GM18519 (cell line): Measurements from ENCODE around the gene HIPK2.
A peak's percentile ranks its signal among the peaks of the same experiment; 100 is the strongest.

Experiments
- ATAC-seq: cut with Tn5 transposase; IDR thresholded peaks from one replicate; pipeline ENCODE4 v1.9.1; 2021; ENCODE audit warnings: mild to moderate bottlenecking, moderate library complexity; ENCODE audit not compliant: unreplicated experiment, low FRiP score

Gene HIPK2

DNA sequence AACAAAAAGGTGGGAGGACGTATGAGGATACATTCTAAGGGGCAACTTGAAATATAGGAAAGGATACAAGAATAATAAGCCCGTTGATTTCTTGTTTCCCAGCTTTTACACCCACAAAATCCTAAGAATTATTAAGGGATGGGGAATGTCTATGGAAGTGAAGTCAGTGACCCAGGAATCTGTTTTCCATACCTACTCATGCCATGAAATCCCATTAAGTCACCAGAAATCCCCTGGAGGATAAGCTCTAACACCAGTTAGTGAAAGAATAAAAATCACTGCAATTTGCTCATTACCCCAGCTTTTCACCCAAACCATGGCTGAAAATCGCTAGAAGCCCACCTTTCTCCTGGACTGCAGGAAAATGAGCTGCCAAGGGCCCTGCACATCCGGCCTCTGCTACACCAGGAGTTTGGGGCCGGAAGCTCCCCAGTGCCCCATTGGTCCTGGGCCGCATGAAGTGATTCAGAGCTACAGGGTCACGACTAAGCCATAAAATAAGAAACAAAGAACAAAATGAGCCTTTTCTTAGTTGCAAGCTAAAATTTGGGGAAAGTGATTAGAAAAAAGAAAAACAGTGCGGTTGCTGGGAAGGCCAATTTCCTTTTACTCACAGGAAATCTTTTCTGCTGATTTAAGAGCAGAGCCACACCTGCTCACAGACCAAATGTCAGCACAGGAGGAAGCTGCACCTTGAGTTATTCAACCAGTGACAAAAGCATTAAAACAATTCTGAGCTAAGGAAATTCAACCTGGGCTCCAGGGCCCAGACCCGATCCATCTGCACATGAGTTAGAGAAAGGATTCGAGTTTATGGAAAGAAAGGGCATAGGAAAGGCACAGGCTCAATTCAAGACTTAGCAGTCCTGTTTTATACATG is 40.3 kb downstream of the HIPK2 start:
- ATAC-seq = no peak

DNA sequence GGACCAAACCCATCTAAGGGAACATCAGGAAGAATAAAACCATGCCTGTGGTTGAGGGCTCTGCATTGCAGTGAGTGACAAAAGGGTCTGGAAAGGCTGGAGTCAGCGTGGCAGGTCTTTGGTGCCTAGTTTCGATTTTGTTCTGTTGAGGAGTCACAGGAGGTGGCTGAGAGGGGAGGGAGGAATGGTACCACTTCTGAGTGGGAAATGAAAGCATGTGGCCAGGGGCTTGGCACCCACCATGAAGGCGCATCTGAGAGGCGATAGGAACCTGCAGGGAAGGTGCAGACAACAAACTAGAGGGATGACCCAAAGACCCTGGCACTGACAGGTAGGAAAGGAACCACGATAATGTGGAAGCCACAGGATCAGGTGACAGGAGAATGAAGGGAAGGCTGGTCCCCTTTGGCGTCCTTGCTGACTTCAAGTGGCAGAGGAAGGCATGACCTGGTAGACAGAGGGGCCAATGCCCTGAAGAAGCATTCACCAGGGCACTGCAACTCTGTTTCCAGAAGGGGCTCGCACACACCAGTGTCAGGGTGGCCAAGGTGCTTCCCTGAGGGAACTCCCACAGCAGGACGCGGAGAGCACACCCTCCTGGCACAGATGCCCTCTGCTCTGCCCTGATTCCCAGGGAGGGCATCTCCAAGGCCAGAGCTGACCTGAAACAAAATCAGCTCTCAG is 41.7 kb downstream of the HIPK2 start:
- no peak for ATAC-seq

DNA sequence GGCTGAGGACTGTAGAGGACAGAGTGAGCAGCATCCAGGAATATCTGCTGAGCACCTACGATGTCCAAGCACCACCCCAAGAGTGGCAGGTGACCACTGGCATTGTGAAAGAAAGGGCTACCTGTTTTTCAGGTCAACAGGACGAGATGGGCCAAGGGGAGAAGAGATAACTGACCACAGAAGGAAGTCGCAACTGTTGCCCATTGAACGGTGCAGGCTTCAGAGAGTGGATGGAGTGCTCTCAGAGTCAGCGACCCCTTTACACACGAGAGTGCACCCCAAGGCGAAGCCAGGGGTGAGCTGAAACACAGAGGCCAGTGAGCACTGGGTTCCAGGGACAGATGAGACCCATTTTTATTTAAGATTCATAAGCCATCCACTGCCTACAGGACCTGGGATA is 42.3 kb downstream of the HIPK2 start:
- ATAC-seq = no peak

DNA sequence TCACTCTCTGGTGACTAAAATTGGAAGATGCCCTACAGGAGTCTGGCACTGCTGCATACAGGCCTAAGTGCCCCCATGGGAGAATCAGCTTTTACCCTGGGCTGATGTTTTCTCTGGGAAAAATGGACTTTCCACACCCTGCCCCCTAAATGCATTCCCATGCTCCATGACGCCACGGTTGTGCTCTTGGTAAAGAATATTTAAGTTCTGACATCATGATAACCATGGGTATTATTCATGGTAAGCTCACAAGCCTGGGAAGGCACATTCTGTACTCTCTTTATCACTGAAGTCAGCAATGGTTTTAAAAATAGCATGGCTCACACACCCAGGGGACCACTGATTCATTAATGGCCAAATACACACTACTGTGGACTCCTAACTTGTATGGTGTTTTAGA is 43.4 kb downstream of the HIPK2 start:
- no peak for ATAC-seq

DNA sequence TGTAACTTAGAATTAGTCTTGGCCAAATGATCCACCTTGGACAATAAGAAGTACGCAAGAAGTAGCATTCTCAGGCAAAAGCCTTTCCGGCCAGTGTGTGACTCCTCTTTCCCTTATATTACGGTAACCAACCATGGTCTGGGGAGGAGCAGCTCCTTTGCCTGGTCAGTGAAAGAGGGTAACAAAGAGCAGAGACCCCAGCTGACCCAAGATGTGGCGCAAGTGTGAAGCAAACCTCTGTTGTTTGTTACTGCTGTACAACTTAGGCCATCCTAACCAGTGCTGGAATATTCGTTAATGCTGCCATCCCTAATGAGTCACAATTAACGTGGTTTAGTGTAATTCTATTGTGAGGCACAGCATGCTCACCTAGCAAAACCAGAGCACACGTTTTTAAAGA is 44.0 kb downstream of the HIPK2 start:
- no peak for ATAC-seq

DNA sequence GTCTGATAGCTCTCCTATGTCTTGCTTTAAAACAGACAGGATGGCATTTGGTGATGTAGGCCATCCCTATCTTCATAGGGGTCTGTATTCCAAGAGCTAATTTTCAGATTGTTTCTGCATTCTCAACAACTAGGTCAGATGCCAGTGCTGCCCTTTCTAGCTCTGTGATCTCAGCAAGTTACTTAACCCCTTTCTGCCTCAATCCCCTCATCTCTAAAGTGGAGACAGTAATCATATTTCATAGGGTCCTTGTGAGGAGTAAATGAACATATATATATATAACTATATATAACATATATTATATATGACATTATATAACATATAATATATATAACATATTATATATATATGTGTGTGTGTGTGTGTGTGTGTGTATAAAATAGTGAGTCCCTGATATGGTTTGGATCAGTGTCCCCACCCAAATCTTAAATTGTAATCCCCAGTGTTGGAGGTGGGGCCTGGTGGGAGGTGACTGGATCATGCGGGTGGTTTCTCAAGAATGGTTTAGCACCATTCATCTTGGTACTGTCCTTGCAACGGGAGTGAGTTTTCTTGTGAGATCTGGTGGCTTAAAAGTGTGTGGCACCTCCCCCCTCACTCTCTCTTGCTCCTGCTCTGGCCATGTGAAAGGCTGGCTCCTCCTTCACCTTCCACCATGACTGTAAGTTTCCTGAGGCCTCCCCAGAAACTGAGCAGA is 45.2 kb downstream of the HIPK2 start:
- ATAC-seq = no peak

DNA sequence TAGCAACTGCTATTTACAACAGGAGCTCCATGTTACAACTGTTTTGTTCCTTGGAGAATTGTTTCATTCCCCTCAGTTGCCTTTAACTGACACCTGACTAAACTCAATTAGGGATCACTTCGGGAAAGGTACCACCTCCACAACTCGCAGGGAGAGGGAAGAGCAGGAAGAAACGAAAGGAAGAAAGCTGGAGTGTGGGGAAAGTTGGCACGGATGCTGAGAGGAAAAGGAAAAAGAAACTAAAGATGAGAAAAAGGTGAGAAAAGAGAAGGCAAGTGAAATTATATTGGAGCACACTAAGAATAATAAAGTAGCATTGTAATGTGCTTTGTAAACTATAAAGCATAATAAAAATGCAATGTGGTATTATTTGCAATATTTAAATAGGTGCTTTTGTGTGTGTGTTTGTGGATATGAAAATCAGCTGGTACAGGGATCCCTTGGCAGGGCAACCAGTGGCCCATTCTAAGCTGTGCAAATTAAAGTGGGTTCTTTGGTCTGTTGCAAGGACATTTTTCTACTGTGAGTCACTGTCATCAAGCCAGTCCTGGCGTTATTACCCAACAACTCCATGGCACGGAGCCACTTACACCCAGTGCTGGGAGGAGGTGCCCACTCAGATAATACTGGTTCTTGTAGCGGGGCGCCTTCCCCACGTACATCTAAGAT is 45.9 kb downstream of the HIPK2 start:
- no peak for ATAC-seq

DNA sequence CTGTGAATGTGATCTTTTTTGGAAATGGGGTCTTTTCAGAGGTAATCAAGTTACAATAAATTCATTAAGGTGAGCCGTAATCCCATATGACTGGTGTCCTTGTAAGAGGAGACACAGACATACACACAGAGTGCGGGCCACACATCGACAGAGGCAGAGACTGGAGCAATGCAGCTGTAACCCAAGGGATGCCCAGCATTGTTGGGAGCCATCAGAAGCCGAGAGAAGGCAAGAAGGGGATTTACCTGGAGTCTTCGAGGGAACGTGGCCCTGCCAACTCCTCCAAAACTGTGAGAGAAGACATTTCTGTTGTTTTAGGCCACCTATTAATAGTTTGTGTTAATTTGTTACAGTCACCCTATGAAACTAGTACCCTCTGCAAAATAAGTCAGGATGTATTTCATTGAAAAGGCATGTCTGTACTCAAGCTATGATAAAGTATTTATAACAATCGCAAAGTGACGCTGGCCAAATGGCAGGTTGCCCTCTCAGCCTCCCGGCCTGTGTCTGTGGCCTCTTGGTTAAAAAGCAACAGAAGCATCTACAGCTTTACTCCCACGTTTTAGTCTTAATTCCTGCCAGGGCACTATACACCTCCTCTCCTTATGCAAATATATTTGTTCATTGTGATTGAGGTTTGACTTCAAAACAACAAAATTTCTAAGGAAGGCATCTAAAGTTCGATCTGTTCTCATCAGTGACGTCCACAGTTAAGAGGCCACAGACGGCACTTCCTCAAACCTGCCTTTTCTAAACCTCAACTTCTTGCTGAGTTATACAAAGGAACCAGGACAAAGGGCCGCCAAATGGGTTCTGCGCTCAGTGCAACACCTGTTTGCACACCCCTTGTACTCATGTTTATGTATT is 46.8 kb downstream of the HIPK2 start:
- ATAC-seq = peak; percentile 74

DNA sequence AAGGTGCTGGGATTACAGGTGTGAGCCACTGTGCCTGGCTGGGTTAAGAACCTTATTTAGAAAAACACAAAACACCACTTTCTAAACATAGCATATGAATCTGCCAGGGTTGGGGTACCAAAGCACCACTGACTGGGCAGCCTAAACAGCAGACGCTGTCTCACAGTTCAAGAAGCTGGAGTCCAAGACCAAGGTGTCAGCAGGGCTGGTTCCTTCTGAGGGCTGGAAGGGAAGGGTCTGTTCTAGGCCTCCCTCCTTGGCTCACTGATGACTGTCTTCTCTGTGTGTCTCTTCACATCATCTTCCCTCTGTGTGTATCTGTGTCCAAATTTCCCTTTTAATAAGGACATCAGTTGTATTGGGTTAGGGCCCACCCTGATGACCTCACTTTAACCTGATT is 49.6 kb downstream of the HIPK2 start:
- no peak for ATAC-seq

DNA sequence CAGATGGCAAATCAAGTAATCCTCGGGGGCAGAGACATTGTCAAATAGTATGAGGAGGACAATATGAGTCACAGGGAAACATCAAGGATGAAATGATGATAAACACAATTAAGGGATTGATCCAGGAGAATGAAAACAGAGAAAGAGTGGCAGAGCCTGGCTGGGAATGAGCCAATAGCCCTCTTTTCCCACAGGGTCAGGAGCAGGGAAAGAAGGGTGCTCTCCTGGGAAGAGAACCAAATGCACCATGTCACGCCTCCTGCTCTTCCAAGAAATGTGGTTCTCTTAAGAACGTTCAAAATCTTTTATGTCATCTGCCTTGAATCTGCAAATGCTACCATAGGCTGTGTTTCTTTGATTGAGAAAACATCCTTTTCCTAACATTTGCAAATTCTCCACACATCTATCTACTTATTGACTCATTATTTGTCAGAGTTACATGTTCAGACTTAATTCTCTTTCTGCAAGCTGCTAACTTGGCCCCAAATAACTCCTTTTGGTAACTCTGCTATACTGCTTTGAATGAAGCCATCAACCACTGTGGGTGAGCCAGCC is 50.6 kb downstream of the HIPK2 start:
- no peak for ATAC-seq

DNA sequence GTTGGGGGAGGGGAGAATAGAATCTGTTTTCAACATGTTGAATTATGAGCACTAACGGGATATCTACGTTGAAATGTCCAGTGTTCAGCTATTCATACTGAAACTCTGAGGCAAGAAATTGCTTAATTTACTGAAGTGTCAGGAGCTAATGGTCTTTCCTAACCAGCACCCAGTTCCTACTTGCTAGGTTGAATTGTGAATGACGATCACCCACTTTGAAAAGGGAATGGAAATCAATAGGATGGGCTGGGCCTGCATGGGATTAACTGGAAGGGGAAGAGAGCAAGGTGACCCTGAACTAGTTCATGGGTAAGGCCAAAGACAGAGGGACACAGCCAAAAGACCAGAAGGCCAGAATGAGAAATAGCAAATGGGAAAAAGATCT is 51.3 kb downstream of the HIPK2 start:
- ATAC-seq = no peak

DNA sequence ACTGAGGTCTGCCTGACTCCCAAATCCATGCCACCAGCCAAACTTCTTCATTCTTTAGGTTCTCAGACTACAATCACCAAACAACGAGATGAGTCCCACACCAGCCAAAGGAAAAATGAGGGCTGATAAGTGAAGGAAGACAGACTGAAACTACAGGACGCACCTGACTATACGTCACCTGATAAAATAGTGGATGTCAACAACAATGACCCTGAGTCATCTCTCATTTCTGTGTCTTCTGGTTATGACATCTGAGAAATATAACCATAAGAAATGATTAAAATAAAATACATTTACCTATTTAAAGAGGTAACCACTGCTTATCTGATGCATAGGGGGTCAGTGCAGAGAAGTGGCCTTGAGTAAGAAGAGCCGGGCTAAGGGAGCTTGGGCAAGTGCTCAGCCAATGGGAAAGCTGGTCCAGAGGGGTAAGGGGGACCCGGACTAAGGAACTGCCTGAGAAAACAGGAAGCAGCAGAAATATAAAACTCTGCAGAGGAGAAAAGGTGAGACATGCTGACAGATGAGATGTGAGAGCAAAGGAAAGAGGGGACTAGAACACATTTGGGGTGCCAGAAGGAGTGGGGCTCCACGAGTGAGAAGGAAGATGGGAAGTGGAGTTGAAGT is 51.8 kb downstream of the HIPK2 start:
- ATAC-seq = no peak

DNA sequence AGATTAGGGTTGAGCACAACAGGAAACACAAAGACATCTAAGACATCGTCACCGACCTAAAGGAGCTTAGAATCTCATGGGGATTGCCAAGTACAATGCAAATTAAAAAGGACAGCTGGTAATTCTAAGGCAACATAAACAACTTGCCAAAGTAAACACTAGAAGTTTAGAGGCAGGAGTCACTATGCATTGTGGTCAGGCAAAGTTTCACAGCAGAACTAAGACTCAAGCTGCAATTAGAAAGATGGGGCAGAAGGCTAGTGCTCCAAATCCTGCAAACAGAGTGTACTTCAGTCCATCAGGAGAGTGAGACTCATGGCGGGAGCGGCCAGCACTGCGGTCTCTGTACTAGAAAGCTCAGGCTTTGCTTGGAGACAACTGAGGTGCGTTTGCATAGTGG is 52.7 kb downstream of the HIPK2 start:
- ATAC-seq = peak; percentile 70

DNA sequence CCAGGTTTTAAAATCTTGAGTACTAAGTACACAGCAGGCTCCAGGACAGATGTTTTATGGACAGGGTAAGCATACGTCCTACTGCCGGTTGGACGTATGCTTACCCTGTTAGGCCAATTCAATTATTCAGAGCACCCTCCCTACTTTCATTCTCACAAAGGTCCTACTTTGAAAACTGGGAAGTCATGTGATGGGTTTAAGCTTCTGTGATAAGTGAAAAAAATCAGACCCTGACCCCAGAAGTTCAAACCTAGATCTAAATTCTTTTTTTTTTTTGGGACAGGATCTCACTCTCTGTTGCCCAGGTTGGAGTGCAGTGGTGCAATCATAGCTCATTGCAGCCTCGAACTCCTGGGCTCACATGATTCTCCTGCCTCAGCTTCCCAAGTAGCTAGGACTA is 55.2 kb downstream of the HIPK2 start:
- ATAC-seq = no peak

DNA sequence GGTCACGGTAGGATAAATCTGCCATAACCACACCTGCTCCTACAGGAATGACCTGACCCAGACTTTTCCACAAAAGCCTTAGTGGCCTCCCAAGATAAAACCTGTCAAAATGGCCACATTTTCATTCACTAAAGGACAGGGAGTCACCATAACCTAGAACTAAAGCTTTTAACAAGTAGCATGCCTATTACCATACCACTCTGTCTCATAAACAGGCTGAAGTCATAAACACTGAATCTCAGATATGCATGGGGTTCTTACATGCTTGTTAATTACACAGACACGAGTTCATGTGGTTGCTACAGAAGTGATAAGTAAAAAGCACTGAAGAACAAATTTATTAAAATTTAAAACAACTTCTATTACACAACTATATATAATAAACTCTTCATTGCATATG is 56.0 kb downstream of the HIPK2 start:
- no peak for ATAC-seq

DNA sequence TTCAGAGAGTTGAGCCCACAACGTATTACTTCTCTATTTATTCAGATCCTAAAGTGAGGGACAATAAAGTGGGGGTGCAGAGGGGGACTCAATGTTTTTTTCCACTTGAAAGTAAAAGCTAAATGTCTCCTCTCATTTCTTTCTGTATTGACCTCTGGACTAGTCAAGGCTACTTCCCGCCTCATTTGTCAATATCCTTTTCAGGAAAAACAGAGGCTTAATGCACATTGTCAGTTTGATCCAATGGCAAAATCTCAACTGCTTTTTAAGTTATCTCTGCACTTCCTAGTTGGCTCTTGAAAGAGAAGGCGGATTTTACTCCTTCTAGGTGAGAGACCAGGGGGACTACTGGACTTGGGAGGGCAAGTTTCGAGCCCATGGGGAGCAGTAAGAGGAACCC is 56.4 kb downstream of the HIPK2 start:
- ATAC-seq = no peak

DNA sequence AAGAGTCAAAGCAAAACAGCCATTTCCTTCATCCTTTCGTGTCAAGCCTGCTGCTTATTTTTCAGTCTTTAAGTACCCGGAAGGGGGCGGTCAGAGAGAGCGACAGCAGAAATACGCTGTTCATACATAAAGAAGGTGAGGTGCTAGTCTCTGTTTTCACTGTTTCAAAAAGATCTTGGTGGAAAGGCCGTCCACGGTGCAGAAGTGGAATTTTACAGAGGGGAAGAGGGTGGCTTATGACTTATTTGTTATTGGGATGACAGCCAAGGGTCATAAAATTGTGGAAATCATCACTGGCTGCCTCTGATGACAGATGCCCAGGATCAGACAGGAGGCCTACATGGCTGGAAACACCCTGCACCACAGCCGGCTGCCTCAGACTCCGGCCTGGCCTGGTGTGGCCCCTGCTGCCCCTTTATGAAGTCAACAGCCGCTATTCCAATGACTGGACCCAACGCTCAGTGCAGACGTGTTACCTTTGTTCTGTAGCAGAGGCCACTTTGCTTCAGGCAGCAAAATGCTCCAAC is 57.0 kb downstream of the HIPK2 start:
- ATAC-seq = no peak

DNA sequence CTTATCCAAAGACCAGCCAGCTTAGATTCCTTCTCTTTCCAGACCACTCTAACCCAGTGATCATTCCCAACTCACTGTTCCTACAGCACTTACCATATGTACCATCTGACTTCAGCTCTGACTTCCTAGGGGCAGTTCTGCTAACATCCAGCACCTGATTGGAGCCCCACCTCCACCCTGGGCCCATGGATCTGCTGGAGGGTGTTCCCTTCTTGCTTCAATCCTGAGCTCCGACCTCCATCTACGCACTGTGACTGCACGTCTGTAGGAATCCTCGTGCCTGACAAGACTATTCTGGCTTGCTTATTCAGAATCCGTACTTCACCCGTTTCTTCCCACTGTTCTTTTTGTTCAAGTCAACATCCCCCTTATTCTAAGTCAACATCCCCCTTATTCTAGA is 57.6 kb downstream of the HIPK2 start:
- no peak for ATAC-seq

DNA sequence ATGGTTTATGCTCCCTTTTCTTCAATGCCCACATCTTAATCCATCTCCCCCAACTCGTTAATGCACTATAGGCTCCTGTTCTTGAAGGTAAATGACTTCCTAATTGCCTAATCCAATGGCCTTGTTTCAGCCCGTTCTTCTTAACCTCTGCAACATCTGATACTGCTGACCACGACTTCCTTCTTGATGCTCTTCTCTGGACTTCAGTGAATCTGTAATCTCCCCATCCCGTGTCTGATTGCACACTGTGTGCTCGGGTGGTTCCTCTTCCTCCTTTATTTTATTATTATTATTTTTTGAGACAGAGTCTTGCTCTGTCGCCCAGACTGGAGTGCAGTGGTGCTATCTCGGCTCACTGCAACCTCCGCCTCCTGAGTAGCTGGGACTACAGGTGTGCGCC is 58.9 kb downstream of the HIPK2 start:
- ATAC-seq = no peak
